ENCODE results near the gene ZDHHC22. TPM values are rescaled to one million over a fixed set of nuclear protein-coding genes. Genes with fewer than 3 reads are reported as not detected.
"Not testable (repeated sequence)": the region's sequence is repeated elsewhere in the genome, so short reads cannot be mapped to it uniquely, and the experiment has no call there.

ZDHHC22 gene, protein sequence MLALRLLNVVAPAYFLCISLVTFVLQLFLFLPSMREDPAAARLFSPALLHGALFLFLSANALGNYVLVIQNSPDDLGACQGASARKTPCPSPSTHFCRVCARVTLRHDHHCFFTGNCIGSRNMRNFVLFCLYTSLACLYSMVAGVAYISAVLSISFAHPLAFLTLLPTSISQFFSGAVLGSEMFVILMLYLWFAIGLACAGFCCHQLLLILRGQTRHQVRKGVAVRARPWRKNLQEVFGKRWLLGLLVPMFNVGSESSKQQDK
- not detected for total RNA-seq

DNA sequence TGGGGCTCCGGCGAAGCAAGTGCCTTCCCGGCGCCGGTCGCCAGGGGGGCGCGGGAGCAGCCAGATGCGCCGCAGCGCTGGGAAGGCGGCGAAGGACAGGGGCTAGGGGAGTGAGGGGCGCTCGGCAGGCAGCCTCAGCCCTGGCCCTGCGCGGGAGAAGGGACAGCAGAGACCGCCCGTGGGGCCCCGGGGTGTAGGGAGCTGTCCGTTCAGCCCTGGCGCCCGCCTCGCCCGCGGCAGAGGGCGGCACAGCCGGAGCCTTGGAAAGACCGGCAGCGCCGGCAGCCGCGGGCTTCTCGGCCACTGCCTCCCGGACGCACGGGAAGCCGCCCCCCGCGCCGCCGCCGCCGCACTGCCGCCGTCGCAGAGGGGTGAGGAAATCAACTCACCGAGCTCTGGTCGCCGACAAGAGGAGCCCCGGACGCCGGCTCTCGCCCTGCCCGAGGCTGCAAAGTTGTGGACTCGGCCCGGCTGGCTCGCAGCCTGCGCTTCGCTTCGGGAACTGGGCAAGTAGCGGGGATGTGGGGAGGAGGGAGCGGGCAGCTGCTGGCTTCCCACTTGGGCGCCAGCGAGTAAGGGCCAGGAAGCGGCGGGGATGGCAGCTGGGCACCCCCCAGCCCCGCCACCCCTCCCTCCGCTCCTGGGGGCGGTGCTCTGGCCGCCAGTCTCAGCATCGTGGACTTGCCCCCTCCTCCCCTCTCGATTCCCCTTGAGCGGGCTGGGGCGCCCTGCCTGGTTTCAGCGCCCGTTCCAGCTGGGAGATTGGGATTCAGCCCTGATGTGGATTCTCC, at the start of gene ZDHHC22:
Gene ZDHHC22 (minus strand): TSS at position 578 of the 791 bp plus-strand sequence. CDS start 2,053 bp downstream, outside the sequence.
- DNase-seq (ENCODE audit: low read depth in 2 of 3, low spot score in 2 of 3): peak in 2 of 3 donors; percentile 41 to 50

DNA sequence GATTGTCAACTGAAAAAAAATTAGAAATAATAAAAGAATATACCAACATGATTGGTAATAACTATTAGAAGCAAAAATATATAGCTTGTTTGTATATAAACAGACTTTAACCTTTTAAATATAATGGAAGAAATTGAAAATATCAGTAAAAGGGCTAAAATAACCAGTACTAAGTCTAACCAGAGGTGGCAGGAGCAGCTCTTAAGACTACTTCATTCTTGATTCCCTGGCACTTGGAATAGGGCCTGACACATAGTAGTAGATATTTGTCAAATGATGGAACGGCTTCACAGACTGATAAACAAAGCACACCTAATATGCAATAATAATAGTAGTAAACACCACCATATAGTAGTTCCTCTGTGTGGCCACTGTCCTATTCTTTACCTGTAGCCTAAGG, 49.4 kb upstream of the ZDHHC22 start:
- no peak for DNase-seq (ENCODE audit: low read depth in 2 of 3, low spot score in 2 of 3)

DNA sequence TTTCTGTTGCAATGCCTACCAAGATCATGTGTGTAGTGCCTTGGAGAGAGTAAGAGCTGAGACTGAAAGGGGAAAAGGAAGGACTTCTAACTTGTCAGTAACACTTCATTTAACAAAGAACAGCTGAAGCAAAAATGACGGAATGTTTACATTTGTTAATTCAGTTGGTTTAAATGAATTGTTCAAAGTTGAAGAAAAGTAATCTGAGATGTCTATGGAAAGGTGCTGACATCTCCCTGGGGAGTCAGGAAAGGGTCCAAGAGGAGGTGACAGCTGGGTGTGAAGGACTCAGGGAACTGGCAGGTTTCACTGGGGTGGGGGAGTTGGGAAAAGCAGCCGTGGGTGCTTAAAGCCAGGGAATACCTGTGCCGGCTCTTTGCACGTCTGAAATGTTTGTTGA, 47.9 kb upstream of the ZDHHC22 start:
- no peak for DNase-seq (ENCODE audit: low read depth in 2 of 3, low spot score in 2 of 3)

DNA sequence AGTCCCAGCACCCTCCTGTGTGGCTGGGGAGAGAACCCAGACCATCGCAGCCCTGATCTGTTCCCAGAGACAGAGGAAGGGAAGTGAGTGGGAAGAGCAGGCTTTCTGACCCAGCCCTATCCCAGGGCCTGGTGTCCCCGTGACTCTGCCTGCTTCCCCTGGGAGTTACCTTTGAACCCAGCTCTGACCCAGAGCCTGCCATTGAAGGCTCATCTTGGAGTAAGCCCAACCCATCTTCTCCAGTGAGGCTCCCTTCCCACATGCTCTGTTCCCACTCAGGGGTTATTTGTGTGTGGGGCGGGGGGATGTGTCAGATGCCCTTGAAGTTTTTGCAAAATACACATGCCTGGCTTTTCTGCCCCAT, 46.0 kb upstream of the ZDHHC22 start:
- DNase-seq (ENCODE audit: low read depth in 2 of 3, low spot score in 2 of 3): no peak

DNA sequence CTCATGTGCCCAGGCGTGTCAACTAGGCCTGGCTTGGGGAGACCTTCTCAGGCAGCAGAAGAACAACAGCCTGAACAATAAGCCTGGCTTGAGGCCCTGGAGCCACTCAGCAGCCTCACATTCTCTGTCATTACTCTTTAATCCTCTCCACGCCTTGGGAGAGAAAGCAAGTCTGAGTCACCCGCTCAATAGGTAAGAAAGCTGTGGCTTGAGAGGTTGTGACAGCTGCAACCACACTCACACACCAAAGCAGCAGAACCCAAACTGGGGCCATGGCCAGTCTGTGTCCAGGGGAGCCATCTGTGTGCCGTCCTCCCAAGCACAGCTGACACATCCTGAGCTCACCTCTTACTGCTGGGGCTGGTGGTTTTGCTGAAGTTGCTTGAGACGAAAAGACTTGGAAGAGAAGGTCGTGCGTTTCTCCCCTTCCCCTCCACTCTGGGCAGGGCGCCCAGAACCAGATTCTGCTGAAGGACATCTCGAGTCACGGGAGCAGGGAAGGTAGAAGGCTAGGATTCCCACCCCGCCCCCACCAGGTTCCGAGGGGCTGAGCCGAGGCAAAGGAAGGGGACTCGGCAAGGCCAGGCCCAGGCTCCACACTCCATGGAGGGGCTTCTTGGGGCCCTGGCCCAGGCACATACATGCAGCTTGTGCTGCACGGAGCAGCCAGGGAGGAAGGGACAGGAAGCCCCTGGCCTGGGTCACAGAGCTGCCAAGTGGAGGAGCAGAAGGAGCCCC, 45.5 kb upstream of the ZDHHC22 start:
- DNase-seq (ENCODE audit: low read depth in 2 of 3, low spot score in 2 of 3): no peak

DNA sequence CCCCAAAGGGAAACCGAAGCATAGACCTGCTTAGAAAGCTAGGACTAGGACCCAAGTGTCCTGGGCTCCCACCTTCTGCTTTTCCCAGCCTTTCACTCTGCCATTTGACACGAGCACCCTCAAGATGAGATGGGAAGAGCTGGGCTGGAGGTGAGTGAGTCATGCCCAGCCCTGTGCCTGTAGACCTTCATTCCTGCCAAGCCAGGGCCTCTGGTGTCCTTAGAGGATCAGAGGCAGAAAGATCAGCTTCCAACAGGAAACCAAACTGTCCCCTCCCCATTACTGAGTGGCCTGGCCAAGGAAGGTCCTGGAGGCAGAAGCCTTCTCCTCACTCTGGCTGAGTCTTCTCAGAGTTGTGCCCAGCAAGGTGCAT, 43.5 kb upstream of the ZDHHC22 start:
- DNase-seq (ENCODE audit: low read depth in 2 of 3, low spot score in 2 of 3): no peak

DNA sequence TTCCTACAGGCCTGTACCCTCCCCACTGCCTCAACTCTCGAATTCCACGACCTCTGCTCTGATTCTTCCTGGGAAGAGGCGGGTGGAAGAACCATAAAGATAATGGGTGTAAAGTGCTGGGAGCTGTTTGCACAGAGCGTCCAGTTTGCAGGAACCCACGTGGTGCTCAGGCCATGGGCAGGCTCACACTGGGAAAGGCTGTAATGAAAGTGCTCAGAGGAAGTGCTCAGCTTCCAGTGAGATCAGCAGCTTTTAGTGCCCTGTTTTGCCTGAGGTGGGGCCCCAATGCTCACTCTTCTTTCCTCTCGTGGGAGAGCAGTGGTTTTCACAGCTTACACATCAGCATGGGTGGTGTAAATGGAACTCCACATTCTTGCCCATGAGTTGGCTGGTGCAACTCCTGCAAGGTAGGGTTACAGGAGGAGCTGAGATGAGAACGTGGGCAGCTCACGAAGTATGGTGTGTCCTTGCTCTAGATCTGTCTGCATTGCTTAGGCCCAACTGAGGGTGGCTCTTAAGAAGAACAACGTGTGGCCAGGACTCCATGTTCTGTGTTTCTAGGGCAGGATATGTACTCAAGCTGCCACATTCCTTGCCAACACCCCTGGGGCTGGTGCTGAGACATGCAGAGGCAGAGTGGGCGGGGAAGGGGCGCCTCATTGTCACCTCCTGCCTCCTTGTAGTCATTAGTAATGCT, 43.0 kb upstream of the ZDHHC22 start:
- DNase-seq (ENCODE audit: low read depth in 2 of 3, low spot score in 2 of 3): no peak

DNA sequence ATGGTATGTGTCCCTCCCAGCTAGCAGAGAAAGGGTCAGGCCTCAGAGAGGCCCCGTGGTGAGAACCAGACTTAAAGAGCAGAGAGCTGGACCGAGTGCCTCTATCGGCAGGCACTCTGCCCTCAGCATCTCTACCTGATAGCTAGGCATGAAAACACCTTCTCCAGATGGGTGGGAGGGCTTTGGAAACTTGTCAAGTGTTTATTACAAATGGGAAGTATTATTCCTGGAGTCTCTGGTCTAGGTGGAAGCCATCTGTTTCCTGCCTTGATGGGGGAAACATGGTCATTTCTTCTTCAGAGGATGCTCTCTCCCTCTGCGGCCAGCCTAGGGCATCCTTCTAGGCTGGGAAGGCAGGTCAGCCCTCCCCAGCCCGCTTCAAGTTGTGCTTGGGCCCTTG, 42.3 kb upstream of the ZDHHC22 start:
- DNase-seq (ENCODE audit: low read depth in 2 of 3, low spot score in 2 of 3): no peak

DNA sequence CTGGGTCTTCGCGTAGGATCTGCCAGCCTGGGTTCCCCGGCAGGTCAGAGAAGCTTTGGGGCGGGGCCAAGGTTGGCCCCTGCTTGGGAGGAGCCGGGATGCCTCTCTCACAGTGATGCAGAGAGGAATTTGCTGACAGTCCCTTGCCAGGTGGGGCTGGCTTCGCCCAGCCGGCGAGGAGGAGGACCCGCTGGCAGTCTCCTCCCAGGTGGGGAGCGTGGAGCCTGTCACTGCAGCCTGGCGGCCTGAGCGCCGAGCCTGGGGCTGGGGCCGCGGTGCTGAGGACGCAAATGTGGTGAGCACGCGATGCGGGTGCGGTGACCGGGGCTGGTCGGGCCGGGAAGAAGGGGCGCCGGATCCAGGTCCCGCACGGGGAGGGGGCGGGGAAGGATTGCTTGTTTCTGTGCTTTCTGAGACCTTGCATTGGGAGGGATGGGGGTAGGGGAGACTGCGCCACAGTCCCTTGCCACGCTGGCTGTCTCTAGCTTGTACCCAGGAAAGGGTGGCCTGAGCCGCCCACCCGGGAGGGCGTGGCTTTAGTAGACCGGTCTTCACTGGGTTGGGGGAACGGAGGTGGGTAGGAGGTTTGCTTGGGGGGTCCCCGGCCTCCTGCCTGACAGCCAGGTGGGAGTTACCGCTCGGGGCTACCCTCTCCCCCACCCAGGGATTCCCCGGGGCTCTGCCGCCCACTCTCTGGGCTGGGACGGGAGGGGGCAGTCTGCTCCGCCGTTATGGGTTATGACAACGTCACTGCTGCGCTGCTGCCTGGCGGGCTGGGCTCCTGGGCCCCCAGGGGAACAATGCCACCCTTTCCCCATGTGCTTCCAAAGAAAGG, 40.2 kb upstream of the ZDHHC22 start, which contains the start of gene TMEM63C:
Gene TMEM63C (plus strand): TSS at position 196 of the 835 bp plus-strand sequence. CDS start 37,016 bp downstream, outside the sequence.
- DNase-seq (ENCODE audit: low read depth in 2 of 3, low spot score in 2 of 3): peak in 2 of 3 donors; percentile 75 to 77

DNA sequence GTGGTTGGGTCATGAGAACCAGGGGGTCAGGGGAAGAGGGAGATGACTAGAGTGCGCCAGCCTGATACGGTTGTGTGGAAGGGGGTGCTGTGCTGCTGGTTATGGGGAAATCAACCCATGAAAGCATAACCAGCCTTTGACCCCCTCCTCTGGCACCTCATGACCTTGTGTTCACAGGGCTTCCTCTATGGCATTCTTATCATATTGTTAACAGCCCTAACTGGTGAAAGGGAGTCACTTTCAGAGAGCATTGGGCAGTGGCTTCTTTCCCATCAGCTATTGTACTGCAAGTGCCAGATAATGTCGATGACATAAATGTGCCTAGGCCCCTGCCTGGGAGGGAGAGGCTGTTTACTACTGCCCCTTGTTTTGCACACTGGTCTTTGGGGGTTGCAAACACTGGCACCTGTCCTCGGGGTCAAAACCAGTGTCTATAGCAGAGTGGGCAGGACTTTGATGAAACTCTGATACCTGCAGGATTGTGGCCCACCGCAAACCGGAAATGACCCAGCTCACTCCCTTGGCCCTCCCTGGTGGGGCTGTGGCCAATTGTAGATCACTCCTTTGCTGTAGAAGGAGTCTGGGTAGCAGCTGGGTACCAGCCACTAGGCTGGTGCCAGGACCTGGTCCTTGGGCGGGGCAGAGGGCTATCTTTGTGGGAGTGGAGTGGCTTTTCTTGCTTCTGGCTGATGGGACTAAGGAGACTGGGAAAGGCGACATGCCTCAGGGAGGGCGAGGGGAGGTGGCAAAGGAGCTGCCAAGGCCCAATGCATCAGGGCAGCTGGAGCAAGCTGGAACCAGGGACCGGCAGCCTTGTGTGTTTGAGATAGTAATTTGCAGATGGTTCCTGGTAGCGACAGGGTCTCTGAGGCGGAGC, 39.4 kb upstream of the ZDHHC22 start:
- peak in 2 of 3 donors; percentile 33 to 35 for DNase-seq (ENCODE audit: low read depth in 2 of 3, low spot score in 2 of 3)

DNA sequence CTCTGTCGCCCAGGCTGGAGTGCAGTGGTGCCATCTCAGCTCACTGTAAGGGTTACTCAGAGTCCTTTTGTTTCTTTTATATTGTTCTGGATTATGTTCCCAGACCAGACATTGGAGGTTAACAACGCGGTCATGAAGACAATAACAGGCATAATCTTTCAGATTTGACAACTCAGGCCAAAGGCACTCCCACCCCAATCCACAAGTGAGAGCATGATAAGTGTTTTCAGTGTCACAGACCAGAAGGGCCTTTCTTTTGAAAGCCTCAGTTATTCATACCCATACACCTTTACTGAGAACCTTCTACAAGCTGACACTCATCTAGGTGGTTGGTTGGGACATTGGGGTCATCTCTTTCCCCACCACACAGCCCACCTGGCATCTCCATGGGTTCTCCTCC, 37.1 kb upstream of the ZDHHC22 start:
- no peak for DNase-seq (ENCODE audit: low read depth in 2 of 3, low spot score in 2 of 3)

DNA sequence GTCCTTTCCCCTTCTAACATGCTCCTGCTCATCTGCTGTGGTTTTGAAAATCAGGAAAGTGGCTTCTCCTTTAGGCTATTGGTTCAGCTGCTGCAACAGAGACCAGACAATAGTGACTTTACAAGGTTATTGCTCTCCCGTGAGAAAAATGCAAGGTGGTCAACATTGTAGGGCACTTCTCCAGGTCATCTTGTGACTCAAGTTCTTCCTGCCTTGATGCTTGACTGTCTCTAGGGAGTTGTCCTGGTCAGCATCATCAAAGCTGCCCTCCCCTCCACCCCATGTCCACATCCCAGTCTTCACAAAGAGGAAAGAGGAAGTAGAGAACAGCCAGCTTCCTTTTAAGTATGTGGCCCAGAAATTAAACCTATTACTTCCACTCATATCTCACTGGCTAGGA, 36.1 kb upstream of the ZDHHC22 start:
- DNase-seq (ENCODE audit: low read depth in 2 of 3, low spot score in 2 of 3): no peak

DNA sequence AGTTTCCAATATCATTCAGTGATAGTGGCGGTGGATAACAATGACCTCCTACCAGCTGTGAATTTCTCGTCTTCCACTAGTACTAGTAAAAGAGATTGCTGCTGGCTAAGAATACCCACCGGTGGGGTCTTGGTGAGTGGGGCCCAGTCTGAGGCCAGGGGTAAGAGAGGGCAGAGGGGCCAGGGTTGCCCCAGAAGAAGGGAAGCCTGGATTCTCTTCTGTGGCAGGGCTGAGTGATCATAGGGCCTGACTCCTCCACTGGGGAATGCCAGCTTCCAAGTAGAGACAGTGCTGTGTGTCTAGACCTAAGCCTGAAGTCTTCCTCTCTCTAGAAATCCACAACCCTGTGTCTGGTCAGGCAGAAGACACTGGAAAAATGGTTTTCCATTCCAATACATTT, 34.3 kb upstream of the ZDHHC22 start:
- no peak for DNase-seq (ENCODE audit: low read depth in 2 of 3, low spot score in 2 of 3)

DNA sequence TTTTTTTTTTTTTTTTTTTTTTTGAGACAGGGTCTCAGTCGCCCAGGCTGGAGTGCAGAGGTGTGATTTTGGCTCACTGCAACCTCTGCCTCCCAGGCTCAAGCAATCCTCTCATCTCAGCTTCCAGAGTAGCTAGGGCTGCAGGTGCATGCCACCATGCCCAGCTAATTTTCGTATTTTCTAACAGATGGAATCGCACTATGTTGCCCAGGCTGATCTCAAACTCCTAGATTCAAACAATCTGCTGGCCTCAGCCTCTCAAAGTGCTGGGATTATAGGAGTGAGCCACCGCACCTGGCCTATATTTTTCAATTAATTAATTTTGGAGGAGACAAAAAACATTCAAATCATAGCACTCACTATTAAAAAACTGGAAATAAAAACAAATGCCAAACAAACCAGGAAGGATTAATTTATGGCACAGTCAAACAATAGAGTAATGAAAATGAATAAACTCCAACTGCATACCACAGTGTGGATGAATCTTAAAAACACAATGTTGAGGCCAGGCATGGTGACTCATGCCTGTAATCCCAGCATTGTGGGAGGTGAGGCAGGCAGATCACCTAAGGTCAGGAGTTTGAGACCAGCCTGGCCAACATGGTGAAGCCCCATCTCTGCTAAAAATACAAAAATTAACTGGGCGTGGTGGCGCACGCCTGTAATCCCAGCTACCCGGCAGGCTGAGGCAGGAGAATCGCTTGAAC, 32.5 kb upstream of the ZDHHC22 start:
- DNase-seq (ENCODE audit: low read depth in 2 of 3, low spot score in 2 of 3): not testable (repeated sequence)

DNA sequence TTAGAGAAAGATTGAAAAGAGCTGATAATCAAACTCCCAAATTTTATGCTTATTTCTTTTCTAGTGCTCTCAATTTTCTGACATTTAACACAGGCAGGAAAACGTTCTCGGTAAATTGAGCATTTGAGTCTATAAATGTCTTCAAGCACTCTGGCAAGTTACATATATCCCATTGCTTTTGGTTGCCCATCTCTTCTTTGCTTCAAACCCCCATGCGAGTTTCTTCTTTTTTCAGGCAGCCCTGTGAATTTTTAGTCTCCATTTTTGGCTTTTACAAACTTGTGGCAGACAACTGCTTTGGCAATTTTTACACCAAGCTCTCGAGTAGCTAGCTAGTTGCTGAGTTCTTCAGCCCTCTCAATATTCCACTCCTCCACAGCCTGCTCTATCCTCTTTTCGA, 31.3 kb upstream of the ZDHHC22 start:
- DNase-seq (ENCODE audit: low read depth in 2 of 3, low spot score in 2 of 3): no peak

DNA sequence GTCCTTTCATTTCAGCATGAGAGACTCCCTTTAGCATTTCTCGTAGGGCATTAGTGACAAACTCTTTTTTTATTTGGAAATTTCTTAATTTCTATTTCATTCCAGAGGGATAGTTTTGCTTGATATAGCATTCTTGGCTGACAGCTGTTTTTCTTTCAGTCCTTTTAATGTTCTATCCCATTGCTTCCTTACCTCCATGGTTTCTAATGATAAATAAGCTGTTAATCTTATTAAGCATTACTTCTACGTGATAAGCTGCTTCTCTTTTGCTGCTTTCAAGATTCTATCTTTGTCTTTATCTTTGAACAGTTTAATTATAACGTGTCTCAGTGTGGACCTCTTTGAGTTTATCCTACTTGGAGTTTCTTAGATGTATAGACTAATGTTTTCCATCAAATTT, 28.5 kb upstream of the ZDHHC22 start:
- no peak for DNase-seq (ENCODE audit: low read depth in 2 of 3, low spot score in 2 of 3)

DNA sequence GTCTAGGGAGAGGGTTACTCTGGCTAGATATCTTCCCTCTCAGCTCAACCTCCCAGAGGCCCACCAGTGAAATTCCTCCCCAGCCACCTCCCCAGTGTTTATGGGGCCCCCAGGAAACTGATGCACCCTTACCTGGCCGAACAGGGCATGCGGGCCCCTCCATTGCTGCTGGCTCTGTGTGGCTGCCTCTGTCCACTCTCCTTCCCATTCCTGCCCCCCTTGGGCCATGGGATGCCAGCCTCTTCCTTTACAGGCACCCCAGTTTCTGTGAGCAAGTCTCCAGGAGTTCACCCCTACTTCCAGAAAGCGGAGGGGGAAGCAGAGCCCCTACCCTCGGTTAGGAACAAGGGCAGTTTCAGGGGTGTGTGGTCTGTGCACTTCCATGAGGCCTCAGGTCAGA, 19.4 kb upstream of the ZDHHC22 start:
- no peak for DNase-seq (ENCODE audit: low read depth in 2 of 3, low spot score in 2 of 3)

DNA sequence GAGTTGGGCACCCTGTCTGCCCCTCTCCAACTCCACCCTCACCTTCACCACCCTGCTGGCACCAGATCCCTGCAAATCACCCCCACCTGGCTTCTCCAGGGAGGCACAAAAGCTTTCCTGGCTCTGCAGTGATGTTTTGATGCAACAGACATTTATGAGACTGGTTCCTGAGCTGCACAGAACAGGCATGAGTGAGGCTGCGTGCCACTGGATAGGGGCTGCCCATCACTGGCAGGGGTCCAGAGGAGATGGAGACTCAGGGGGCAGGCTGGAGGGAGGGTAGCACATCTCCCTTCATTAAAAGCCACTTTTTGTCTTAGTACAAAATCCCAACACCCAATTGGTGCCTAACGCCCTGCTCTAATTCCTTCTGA, 17.3 kb upstream of the ZDHHC22 start:
- no peak for DNase-seq (ENCODE audit: low read depth in 2 of 3, low spot score in 2 of 3)

All from hematopoietic multipotent progenitor cell (in vitro differentiated cells).